Measurements from ENCODE around the gene HOXA7.

Gene HOXA7

DNA sequence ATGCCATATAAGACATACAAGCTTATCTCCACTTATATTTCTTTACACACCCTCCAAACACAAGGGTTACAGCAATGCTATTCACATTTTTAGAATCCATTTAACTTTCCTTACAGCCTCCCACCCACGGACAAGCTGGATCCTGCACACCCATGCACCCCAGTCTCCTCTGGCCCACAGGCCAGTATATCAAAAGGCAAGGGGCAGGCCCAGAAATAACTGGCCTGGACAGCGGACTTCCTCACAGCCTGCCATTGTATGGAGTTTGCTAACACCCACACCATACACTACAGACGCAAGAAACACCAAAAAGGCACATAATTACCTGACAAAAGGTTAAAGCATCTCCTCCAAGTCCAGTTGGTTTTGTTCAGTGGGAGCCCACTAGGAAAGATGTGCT is 37.9 kb downstream of the HOXA7 start:
- no peak for DNase-seq (ENCODE audit: low read depth)

DNA sequence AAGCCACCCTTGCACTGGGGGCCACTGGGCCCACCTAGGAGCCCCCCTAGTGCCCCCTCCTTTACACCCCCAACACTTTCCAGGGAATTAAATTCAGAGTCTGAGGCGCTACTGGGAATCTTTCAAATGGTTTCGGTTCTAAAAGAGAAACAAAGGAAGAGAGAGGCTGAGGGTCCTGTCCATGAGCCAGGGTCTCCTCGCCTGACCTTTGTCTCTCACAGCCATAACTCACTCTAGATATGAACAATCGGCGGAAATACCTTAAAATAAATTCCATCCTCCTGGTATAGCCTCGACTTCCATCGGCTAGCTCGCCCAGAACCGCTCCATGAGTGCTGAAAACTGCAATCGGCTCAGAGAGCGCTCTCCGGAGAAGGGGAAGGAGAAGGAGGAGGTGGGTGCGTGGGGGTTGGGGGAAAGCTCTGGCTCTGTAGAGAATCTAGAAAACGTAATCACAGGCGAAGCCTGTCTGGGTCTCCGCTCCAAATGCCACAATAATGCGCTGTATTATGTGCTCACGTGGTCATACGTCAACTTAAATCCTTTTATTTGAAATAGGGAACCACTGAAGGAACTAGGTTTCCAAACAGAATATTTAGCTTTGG is 38.5 kb downstream of the HOXA7 start:
- DNase-seq (ENCODE audit: low read depth), result no peak

DNA sequence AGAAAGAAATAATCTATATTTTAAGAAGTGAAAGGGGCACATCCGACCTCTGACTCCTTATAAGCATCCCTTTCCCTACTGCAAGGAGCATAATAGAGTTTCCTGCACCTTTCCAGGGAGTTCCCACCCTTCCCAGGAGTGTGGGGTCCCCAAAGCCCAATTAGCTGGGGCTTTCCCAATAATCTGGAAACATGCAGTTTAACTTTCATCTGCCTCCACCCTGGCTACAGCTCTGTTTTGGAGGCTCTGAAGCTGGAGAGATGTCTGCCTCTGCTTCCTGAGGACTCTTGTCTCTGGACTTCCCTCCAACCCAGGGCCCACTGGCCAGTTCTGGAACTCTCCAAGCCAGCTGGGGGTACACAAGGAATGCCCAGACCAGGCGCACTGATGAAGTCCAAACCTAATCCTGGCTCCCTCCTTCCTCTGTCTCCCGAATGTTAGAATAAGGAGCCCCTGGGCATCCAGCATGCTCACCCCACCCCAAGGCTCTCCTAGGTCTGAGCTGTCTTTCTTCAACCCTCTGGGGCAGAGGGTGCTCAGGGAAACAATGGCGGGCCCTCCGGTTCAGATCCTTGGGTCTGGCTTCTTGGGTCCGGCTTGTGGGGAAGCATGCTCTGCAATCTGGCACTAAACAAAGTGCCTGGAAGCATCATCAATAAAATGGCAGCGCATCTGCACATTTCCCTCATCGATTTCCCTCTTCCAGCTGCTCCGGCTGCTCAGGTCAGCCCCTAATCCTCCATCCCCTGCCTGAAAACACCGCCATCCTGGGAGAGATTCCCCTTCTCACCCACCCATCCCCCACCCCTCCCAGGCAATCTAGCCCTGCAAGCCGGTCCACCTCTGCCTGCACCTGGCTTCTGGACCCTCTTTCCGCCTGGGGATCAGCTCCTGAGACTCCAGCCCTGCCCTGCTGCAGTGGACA is 39.3 kb downstream of the HOXA7 start:
- no peak for DNase-seq (ENCODE audit: low read depth)

DNA sequence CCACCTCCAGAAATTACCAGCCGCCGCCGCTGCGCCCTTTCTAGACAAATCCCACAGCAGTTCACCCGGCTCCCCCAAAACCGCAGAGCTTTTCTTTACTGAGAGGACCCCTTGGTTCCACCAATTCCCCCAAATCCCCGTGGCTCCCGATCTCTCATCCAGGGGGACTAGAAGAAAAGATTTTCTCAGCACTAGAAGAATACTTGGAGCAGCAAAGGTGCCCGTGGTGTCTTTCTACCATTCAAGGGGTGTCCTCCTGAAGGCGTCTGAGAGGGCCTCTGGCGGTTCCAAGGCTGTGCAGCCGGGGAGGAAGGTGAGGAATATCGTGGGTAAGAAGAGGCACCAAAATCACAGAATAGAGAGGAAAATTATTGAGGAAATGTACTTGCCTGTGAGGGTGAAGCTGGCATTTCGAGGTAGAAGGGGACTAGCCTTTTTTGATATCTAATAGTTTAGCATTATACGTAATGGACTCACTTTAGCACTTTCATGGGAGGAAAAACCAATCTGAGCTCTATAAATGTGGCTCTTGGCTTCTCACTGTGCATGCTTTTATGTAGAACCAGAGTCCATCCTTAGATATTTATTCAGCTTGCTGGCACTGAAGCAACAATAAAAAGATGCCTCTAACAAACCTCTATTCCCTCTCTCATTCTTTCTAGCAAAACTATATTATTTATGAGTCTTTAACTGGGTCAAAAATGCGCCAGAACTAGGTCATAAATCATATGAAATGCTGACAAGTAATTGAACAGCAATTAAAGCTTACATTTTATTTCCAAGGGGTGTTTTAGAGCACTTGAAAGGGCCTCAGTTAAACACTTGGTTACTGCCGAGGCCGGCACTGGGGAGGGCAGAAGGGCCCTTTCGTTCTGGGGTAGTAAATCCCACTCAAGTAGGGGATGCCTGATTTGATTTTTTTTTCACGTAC is 40.2 kb downstream of the HOXA7 start:
- DNase-seq (ENCODE audit: low read depth), result no peak

DNA sequence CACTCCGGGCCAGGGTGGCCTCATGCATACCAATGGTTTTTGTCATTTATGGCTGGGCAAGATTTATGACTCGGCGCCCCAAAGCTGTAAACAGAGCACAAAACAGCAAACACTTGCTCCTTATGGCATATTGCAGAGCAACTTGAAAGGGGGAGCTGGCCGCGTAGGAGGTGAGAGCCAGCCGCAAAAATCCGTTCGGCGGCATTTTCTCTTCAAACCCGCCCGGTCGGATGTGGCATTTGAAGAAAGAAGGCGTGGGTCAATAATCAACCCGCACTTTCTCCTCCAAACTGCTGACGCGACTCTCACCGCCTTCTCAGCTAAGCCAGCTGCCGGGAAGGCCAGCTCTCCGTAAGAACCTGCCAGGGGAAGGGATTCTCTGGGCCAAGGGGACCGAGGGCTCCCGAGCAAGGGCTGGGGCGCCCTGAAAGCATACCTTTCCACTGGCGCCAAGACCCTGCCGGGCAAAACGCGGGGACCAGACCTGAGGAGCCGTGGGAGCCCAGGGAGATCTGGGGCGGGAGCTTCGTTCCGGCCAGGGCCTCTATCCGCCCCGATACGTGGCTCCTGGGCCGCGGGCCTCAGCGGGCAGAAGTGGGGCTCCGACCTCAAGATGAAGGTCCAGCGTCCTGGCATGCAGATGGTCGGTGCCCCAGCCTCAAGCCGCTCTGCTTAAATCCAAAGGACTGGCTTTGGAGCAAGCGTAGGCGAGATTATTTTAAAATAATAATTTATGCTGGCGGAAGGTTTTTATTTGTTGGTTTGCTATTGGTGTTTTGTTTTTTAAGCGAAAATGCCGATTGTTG is 41.1 kb downstream of the HOXA7 start:
- DNase-seq (ENCODE audit: low read depth), result no peak

DNA sequence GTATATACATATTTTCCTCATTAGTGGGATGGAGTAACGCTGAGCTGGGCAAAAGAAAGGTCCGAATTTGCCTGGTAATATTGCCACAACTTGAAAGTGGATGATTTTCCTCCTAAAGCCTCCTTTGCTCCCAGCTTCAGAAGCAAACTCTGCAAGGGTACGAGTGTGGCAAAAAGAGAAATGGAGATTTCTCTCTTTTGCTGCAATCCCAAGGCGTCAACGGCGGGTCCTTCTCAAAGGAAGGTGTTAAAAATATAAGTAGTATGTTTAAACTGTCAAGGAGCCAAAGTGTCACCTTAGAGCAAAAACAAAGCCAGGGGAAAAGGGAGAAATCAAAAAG is 41.6 kb downstream of the HOXA7 start:
- no peak for DNase-seq (ENCODE audit: low read depth)

DNA sequence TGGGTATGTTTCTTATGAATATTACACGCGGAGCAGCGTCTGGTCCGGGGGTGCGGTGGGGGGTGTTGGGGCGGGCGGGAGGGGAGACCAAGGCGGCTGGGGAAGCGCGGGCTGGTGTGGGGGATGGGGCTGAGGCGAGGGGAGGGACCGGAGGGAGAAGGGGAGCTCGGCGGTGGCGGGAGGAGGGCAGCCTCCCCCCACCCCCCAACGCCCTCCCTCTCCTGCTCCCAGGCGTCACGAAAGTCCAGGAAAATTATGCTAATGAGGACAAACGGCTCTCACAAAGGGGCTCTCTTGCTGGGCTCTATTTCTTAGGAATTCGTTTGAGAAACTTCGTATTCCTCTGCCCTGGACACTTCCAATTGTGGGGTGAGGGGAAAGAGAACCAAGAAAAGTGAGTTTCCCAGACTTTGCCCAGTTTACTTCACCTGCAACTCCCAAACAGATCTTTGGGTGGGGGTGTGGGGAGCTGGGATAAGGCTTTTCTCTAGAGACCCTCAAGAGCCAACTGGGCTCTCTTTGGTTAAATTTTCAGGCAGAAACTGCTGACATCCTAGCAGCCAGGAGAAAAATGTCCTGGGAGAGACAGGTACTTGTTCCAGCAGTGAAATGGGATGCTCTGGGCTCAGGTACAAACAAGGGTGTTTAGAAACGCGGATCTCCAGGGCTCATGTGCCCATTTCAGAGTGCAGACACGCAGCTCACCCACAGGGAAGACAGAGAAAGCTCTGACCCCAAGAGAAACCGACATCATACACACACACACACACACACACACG is 42.3 kb downstream of the HOXA7 start:
- DNase-seq (ENCODE audit: low read depth), result no peak

DNA sequence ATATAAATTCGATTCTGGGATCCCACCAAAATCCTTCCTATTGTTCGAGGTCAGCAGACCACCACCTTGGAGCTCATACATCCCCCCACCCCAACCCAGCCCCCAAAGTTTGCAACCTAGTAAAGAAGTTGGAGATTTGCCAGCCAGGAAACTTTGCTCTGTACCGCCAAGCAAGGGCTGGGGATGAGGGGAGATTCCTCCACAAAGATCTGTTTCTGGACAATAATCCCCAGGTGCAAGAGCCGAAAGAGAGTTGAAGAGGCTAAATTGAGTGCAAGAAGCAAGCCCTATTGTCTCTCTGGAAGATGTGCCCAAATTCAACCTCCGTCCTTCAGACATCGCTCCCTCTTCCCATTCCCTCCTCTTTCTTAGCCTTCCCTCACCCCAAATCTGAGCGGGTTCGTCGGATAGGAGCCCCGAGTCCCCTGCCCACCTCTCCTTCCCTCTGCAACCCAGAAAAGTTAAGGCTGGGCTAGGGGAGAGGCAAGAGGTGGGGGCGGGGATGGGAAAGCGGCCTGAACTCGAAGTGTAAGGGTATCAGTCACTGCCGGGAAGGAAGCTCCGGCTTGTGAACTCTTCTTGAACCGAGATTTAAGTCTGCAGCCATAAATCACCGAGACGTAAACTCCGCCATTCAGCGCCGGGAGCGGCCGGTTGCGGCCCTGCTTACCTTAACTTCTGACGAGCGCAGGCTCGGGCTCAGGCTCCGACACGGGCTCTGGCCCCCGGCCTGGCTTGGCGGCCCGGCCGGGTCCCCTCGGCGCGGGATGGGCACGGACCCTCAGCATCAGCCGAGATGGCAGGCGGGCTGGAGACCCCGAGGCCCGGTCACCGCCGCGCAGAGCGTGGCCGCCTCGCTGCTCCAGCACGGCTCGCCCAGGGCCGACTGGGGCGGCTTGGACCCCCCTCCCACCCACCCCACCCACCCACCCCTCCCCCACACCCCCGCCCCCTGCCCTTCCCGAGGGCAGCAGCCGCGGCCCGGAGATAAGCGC is 43.2 kb downstream of the HOXA7 start:
- no peak for DNase-seq (ENCODE audit: low read depth)

DNA sequence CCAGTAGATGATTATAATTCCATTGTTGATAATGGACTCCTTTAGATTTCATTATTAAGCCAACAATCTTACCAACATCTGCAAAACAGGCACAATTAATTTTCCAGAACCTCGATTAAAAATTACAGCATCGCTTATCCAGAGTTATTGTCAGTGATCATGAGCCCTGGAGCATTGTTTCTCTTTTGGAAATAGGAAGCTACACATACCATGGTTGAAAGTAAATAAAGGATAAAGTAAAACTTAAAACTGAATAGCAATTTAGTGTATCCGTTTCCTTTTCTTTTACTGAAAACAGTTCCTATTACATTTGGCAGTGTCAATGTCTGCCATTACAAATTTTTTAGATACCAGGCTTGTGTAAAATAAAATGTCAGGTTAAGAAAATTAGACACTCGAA is 44.1 kb downstream of the HOXA7 start:
- no peak for DNase-seq (ENCODE audit: low read depth)

DNA sequence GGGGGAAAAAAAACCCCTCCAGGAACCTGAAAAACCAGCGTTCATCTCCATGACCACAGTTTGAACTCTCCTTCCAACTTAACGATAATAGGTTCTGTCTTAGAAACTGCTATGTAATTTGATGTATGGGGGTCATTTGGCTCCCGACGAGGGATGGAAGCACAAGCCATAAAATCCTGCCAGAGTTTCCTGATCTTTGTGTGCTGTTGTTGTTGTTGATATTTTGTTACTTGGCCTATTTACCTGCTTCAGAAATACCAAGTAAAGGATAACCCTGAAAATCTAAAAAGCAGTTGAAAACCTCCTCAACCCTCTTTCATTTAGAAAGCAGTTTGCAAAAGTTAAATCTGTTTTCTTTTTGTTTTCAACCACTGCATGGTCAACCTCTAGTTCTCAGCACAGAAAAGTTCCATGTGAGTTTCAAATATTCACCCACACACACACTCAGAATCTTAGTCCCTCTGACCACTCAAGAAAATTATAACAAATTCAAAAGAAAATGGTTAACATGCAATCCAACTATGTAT is 44.7 kb downstream of the HOXA7 start:
- no peak for DNase-seq (ENCODE audit: low read depth)

DNA sequence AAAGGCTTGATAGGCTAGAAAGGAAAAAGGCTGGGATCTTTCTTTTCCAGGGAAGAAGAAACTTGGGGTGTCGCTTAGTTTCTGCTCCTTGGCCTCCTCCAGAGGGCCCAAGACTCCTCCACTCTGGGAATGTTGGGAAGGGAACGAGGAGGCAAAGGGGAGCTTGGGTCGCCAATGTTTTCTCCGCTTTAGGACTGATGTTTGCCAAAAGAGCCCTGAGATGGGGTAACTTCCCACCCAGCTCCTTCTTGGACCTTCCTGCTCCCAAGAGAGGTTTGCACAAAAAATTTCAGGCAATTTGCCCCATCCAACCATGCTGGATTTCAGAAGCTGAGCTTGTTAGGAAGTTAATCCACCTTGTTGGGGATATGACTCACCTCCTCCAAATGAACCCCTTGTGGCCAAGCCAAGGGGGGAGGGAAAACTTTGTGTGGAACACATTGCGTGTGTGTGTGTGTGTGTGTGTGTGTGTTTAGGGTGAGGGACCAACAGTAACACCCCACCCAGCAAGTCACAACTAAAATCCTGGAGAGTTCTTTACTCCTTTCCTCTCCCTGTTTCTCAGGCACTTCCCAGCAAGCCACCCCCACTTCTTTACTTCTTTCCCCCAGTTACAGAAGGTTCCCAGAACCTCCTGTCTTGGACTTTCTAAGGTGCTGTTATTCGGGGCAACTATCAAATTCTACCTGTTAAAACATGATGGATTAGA is 45.3 kb downstream of the HOXA7 start:
- no peak for DNase-seq (ENCODE audit: low read depth)

DNA sequence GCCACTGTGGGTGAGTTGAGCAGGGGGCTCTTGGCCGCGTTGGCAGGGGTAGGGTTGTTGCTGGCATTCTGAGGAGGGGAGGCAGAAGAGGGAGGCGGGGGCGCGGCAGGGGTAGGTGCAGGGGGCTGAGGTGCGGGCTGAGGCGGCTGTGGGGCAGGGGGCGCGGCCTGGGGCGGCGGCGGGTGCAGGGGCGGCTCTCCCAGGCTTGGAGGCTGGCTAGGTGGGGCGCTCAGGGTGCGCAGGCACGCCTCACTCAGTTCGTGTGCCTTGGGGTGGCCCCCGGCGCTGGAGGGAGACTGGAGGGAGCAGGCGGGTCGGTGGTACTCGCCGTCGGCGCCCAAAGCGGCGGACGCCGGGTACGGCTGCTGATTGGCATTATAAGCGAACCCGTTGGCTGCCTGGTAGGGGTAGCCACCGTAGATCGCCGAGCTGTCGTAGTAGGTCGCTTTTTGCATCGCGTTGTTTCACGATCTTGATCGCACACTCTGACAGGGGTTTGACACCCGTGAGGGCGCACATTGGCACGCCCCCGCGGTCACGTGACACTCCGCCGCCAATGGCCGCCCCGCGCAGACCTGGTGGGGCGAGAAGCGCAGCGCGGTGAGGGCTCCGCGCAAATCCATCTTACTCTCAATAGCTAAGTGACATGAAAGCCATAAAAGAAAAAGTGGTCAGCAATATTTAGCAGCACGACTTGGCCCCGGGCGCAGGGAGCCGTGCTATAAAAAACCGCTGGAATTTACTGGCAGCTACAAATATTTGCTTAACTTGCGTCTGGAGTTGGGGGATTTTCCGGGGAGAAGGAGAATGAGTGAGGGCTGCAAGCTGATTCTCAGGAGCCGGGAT is 46.1 kb downstream of the HOXA7 start:
- no peak for DNase-seq (ENCODE audit: low read depth)

DNA sequence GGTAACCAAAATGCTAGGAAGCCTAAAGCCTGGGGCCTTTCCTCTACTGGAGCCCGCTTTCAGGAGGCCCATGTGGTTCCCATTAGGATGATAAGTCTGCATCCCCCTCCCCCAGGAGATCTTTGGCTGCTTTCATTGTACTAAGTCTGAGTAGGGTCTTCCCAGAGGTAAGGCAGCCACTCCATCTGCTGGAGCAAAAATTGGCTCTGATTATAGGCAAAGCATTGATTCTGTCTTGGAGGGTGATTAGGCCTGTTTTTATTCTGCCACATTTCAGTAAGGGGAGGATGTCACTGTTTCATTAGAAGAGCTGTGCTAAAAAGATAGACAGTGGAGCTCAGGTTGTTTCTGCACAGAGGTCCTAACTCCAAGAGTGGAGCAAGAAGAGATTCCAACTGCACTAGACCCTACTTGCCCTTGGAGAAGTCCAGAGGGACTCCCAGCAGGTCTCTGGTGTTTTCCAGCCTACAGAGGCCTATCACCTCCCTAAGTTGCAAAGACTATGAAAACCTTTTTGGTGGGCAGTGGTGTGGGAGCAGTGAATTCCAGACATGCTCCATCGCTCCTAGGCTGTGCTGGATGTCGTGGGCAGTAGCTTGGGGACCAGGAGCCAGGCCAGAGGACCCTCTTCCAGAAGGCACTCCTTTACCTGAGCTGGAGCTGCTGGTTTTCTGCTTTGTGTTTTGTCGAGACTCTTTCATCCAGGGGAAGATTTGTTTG is 46.8 kb downstream of the HOXA7 start:
- DNase-seq (ENCODE audit: low read depth), result no peak

DNA sequence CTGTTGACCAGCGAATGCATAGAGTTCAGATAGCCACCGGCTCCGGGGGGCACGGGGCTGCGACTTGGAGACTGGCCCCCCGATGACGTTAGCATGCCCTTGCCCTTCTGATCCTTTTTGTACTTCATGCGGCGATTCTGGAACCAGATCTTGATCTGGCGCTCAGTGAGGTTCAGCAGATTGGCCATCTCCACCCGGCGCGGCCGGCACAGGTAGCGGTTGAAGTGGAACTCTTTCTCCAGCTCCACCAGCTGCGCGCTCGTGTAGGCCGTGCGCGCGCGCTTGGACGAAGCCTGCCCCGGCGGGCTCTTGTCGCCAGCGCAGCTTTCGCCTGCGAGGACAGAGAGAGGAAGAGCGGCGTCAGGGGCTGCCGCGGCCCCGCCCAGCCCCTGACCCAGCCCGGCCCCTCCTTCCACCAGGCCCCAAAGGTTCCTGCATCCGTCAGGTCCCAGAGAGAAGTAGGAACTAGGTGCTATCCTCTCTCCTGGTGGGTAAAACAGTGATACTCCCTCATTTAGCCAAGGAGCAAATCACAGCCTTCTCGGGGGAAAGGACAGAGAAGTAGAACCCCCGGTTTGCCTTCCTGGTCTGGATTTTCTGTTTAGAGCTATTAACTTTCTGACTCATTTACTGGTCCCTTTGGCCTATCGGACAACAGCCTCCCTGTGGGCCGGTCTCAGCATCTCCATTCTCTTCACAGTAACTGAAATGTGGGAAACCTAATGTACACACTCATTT is 47.9 kb downstream of the HOXA7 start:
- DNase-seq (ENCODE audit: low read depth), result no peak

DNA sequence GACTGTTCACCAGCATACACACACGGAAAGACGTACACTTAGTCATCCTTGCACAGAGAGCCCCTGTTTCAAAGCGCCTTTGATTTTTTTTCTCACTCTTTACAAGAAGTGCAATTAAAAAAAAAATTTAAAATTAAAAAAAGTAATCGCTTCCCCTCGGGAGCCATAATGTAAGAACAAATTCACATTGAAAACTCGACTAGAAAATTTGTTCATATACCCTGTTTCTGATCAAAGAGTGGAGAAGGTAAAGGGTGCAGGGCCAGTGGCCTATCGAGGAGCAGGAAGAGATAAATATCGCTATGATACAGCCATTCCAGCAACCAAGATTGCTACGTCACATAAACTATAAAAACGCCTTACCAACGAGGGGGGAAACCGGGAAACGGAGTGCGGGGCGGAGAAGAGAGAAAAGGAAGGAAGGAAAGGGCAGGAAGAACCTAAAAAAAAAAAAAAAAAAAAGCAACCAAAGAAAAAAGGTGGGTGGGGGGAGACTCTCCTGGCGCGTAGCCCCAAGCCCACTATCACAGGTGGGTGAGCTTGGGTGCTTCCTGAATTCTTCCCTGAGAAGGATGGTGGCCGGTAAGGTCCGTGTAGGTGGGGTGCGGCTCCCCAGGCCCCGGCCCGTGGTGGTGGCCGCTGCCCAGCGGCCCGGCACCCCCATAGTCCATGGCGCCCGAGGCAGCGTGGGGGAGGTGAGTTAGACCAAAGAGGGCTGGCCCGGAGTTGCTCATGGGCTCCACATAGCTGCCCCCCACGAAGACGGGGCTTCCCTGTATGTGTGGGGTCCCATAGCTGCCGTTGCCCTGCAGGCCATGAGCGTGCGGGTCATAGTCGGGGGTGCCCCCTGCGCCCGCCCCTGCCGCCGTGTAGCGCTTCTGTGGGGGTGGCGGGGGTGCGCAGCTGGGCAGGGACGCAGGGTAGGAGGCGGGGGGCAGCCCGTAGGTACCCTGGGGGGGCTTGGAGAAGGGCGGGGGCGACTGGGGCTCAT is 48.8 kb downstream of the HOXA7 start:
- DNase-seq (ENCODE audit: low read depth), result no peak

All from activated T-cell treated with anti-CD3 and anti-CD28 coated beads for 1 hour (primary cell).